ENCODE results near the gene CGB1. TPM values are rescaled to one million over a fixed set of nuclear protein-coding genes. Genes with fewer than 3 reads are reported as not detected.

The CGB1 gene
- total RNA-seq, 1 experiment from 2014 or later, result not detected

DNA sequence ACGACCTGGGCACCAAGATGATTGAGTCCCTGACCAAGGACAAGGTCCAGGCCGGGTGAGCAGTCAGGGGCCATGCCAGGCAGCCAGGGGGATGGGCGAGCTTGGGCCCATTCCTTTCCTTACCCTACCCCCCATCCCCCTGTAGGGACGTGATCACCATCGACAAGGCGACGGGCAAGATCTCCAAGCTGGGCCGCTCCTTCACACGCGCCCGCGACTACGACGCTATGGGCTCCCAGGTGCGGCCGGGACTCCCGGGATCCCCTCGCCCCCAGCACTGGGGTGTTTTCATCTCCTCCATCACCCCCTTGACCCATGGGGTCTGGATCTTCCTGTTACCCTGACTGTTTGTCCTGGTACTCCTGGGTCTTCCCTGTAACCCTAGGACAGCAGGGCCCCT lies 26.9 kb downstream of the CGB1 start (continued):
- TF ChIP-seq, protein P1, sequence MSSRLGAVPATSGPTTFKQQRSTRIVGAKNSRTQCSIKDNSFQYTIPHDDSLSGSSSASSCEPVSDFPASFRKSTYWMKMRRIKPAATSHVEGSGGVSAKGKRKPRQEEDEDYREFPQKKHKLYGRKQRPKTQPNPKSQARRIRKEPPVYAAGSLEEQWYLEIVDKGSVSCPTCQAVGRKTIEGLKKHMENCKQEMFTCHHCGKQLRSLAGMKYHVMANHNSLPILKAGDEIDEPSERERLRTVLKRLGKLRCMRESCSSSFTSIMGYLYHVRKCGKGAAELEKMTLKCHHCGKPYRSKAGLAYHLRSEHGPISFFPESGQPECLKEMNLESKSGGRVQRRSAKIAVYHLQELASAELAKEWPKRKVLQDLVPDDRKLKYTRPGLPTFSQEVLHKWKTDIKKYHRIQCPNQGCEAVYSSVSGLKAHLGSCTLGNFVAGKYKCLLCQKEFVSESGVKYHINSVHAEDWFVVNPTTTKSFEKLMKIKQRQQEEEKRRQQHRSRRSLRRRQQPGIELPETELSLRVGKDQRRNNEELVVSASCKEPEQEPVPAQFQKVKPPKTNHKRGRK (CRISPR knock-in tag; IDR thresholded peaks at IDR 0.05; ENCODE audit: borderline replicate concordance), result no peak
- TF ChIP-seq, protein P2, sequence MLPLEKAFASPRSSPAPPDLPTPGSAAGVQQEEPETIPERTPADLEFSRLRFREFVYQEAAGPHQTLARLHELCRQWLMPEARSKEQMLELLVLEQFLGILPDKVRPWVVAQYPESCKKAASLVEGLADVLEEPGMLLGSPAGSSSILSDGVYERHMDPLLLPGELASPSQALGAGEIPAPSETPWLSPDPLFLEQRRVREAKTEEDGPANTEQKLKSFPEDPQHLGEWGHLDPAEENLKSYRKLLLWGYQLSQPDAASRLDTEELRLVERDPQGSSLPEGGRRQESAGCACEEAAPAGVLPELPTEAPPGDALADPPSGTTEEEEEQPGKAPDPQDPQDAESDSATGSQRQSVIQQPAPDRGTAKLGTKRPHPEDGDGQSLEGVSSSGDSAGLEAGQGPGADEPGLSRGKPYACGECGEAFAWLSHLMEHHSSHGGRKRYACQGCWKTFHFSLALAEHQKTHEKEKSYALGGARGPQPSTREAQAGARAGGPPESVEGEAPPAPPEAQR (CRISPR knock-in tag; IDR thresholded peaks at IDR 0.05), result no peak
- TF ChIP-seq, protein P3, sequence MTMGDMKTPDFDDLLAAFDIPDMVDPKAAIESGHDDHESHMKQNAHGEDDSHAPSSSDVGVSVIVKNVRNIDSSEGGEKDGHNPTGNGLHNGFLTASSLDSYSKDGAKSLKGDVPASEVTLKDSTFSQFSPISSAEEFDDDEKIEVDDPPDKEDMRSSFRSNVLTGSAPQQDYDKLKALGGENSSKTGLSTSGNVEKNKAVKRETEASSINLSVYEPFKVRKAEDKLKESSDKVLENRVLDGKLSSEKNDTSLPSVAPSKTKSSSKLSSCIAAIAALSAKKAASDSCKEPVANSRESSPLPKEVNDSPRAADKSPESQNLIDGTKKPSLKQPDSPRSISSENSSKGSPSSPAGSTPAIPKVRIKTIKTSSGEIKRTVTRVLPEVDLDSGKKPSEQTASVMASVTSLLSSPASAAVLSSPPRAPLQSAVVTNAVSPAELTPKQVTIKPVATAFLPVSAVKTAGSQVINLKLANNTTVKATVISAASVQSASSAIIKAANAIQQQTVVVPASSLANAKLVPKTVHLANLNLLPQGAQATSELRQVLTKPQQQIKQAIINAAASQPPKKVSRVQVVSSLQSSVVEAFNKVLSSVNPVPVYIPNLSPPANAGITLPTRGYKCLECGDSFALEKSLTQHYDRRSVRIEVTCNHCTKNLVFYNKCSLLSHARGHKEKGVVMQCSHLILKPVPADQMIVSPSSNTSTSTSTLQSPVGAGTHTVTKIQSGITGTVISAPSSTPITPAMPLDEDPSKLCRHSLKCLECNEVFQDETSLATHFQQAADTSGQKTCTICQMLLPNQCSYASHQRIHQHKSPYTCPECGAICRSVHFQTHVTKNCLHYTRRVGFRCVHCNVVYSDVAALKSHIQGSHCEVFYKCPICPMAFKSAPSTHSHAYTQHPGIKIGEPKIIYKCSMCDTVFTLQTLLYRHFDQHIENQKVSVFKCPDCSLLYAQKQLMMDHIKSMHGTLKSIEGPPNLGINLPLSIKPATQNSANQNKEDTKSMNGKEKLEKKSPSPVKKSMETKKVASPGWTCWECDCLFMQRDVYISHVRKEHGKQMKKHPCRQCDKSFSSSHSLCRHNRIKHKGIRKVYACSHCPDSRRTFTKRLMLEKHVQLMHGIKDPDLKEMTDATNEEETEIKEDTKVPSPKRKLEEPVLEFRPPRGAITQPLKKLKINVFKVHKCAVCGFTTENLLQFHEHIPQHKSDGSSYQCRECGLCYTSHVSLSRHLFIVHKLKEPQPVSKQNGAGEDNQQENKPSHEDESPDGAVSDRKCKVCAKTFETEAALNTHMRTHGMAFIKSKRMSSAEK (CRISPR knock-in tag; IDR thresholded peaks at IDR 0.05; ENCODE audit: borderline replicate concordance), result no peak
- TF ChIP-seq, protein P4, sequence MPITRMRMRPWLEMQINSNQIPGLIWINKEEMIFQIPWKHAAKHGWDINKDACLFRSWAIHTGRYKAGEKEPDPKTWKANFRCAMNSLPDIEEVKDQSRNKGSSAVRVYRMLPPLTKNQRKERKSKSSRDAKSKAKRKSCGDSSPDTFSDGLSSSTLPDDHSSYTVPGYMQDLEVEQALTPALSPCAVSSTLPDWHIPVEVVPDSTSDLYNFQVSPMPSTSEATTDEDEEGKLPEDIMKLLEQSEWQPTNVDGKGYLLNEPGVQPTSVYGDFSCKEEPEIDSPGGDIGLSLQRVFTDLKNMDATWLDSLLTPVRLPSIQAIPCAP (CRISPR knock-in tag; IDR thresholded peaks at IDR 0.05), result no peak

DNA sequence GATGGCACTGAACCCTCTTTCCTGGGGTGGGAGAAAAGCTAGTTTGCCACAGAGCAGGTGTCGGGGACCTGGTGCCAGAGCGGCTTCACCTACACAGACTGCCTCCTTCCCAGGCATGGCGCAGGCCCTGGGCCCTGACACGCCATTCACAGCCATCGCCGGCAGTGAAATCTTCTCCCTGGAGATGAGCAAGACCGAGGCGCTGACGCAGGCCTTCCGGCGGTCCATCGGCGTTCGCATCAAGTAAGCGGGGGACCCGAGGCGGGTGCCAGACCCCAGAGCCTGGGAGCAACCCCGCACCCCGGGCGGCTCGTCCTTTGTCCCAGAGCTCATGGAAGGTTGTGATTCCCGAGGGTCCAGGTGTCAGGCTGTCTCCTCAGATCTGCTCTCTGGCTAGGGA lies 29.8 kb downstream of the CGB1 start:
- DNase-seq (ENCODE audit: low spot score) (no peak), ATAC-seq (no peak)
- H3K9me3 Mint-ChIP-seq, result no peaks in the 10 kb centered on the region
- ChIA-PET CTCF (interaction anchor here (0.9 to 1.2 kb wide), 3 partner anchors 9 to 108 kb away, joined by 3 to 4 read pairs (median 3); partner anchors contain the start of genes LIN7B and RUVBL2), POLR2A (no interaction called here)
- H3K4me3 Mint-ChIP-seq, result no peak overlapping the region
- H3K27ac Mint-ChIP-seq, result no peak overlapping the region
- H3K36me3 Mint-ChIP-seq, result peaks cover 39% of the 10 kb centered on the region
- no peaks in the 10 kb centered on the region for H3K4me1 Mint-ChIP-seq
- H3K27me3 Mint-ChIP-seq (ENCODE audit: low read depth), result no peaks in the 10 kb centered on the region
- TF ChIP-seq, protein P5, sequence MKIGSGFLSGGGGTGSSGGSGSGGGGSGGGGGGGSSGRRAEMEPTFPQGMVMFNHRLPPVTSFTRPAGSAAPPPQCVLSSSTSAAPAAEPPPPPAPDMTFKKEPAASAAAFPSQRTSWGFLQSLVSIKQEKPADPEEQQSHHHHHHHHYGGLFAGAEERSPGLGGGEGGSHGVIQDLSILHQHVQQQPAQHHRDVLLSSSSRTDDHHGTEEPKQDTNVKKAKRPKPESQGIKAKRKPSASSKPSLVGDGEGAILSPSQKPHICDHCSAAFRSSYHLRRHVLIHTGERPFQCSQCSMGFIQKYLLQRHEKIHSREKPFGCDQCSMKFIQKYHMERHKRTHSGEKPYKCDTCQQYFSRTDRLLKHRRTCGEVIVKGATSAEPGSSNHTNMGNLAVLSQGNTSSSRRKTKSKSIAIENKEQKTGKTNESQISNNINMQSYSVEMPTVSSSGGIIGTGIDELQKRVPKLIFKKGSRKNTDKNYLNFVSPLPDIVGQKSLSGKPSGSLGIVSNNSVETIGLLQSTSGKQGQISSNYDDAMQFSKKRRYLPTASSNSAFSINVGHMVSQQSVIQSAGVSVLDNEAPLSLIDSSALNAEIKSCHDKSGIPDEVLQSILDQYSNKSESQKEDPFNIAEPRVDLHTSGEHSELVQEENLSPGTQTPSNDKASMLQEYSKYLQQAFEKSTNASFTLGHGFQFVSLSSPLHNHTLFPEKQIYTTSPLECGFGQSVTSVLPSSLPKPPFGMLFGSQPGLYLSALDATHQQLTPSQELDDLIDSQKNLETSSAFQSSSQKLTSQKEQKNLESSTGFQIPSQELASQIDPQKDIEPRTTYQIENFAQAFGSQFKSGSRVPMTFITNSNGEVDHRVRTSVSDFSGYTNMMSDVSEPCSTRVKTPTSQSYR (CRISPR knock-in tag; IDR thresholded peaks at IDR 0.05), result no peak
- no peak for TF ChIP-seq ZNF396 (CRISPR knock-in tag; IDR thresholded peaks at IDR 0.05; ENCODE audit: borderline replicate concordance)
- TF ChIP-seq NFATC4 (CRISPR knock-in tag; IDR thresholded peaks at IDR 0.05), result no peak
- no peak for TF ChIP-seq ZNF416 (CRISPR knock-in tag; IDR thresholded peaks at IDR 0.05)
- TF ChIP-seq, protein P6, sequence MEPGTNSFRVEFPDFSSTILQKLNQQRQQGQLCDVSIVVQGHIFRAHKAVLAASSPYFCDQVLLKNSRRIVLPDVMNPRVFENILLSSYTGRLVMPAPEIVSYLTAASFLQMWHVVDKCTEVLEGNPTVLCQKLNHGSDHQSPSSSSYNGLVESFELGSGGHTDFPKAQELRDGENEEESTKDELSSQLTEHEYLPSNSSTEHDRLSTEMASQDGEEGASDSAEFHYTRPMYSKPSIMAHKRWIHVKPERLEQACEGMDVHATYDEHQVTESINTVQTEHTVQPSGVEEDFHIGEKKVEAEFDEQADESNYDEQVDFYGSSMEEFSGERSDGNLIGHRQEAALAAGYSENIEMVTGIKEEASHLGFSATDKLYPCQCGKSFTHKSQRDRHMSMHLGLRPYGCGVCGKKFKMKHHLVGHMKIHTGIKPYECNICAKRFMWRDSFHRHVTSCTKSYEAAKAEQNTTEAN (CRISPR knock-in tag; IDR thresholded peaks at IDR 0.05), result no peak
- TF ChIP-seq, protein P7, sequence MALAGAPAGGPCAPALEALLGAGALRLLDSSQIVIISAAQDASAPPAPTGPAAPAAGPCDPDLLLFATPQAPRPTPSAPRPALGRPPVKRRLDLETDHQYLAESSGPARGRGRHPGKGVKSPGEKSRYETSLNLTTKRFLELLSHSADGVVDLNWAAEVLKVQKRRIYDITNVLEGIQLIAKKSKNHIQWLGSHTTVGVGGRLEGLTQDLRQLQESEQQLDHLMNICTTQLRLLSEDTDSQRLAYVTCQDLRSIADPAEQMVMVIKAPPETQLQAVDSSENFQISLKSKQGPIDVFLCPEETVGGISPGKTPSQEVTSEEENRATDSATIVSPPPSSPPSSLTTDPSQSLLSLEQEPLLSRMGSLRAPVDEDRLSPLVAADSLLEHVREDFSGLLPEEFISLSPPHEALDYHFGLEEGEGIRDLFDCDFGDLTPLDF (CRISPR knock-in tag; IDR thresholded peaks at IDR 0.05), result no peak
- TF ChIP-seq, protein P8, sequence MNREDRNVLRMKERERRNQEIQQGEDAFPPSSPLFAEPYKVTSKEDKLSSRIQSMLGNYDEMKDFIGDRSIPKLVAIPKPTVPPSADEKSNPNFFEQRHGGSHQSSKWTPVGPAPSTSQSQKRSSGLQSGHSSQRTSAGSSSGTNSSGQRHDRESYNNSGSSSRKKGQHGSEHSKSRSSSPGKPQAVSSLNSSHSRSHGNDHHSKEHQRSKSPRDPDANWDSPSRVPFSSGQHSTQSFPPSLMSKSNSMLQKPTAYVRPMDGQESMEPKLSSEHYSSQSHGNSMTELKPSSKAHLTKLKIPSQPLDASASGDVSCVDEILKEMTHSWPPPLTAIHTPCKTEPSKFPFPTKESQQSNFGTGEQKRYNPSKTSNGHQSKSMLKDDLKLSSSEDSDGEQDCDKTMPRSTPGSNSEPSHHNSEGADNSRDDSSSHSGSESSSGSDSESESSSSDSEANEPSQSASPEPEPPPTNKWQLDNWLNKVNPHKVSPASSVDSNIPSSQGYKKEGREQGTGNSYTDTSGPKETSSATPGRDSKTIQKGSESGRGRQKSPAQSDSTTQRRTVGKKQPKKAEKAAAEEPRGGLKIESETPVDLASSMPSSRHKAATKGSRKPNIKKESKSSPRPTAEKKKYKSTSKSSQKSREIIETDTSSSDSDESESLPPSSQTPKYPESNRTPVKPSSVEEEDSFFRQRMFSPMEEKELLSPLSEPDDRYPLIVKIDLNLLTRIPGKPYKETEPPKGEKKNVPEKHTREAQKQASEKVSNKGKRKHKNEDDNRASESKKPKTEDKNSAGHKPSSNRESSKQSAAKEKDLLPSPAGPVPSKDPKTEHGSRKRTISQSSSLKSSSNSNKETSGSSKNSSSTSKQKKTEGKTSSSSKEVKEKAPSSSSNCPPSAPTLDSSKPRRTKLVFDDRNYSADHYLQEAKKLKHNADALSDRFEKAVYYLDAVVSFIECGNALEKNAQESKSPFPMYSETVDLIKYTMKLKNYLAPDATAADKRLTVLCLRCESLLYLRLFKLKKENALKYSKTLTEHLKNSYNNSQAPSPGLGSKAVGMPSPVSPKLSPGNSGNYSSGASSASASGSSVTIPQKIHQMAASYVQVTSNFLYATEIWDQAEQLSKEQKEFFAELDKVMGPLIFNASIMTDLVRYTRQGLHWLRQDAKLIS (CRISPR knock-in tag; IDR thresholded peaks at IDR 0.05; ENCODE audit: borderline replicate concordance), result no peak
- no peak for TF ChIP-seq KAT7 (CRISPR knock-in tag; IDR thresholded peaks at IDR 0.05; ENCODE audit: borderline replicate concordance)
- no peak for TF ChIP-seq RORB (CRISPR knock-in tag; IDR thresholded peaks at IDR 0.05)
- TF ChIP-seq, protein P9, sequence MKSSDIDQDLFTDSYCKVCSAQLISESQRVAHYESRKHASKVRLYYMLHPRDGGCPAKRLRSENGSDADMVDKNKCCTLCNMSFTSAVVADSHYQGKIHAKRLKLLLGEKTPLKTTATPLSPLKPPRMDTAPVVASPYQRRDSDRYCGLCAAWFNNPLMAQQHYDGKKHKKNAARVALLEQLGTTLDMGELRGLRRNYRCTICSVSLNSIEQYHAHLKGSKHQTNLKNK (CRISPR knock-in tag; IDR thresholded peaks at IDR 0.05), result no peak
- no peak for TF ChIP-seq ZNF138 (CRISPR knock-in tag; conservative IDR thresholded peaks at IDR 0.05)
- no peak for TF ChIP-seq ETV6 (CRISPR knock-in tag; IDR thresholded peaks at IDR 0.05)
- no peak for TF ChIP-seq SMAD3 (CRISPR knock-in tag; IDR thresholded peaks at IDR 0.05; ENCODE audit: borderline replicate concordance)
- no peak for TF ChIP-seq ZNF232 (CRISPR knock-in tag; IDR thresholded peaks at IDR 0.05)

All from WTC11 (cell line).